Loucy (cell line): ENCODE measurements around the gene SLCO2B1.

Experiments used
- H2AFZ ChIP-seq: fragments of 200-600 bp; sonication (generic); 2 replicates; pipeline ENCODE4 v1.6.0; 2016; ENCODE audit warnings: antibody characterized with exemption, mild to moderate bottlenecking, low read length, moderate library complexity
- H3F3A ChIP-seq: fragments of 200-600 bp; 2 replicates; pipeline ENCODE4 v1.6.0; 2016; ENCODE audit warnings: antibody characterized with exemption, low read depth, mild to moderate bottlenecking
- H3K27me3 ChIP-seq: fragments of 200-600 bp; sonication (generic); 2 replicates; pipeline ENCODE4 v1.6.1; 2014; ENCODE audit warnings: low read length, mild to moderate bottlenecking; ENCODE audit not compliant: insufficient read depth, poor library complexity, severe bottlenecking
- H3K36me3 ChIP-seq: fragments of 200-600 bp; sonication (generic); 2 replicates; pipeline ENCODE4 v1.6.1; 2016; ENCODE audit warnings: low read length; ENCODE audit not compliant: insufficient read depth
- H3K4me1 ChIP-seq: fragments of 200-600 bp; sonication (generic); 2 replicates; pipeline ENCODE4 v1.5.1; 2014; ENCODE audit warnings: low read length, mild to moderate bottlenecking; ENCODE audit not compliant: insufficient read depth, poor library complexity, severe bottlenecking
- H3K4me2 ChIP-seq: fragments of 200-600 bp; sonication (generic); 2 replicates; pipeline ENCODE4 v1.6.0; 2014; ENCODE audit warnings: antibody characterized with exemption, low read length, low read depth, mild to moderate bottlenecking; ENCODE audit not compliant: poor library complexity, severe bottlenecking
- H3K4me3 ChIP-seq: fragments of 200-600 bp; sonication (generic); 2 replicates; pipeline ENCODE4 v1.5.1; 2014; ENCODE audit warnings: low read length, mild to moderate bottlenecking, mixed read lengths; ENCODE audit not compliant: poor library complexity, severe bottlenecking
- H3K79me2 ChIP-seq: fragments of 200-600 bp; sonication (generic); 2 replicates; pipeline ENCODE4 v1.6.1; 2014; ENCODE audit warnings: low read length; ENCODE audit not compliant: insufficient read depth
- H3K9ac ChIP-seq: fragments of 200-600 bp; sonication (generic); 2 replicates; pipeline ENCODE4 v1.6.0; 2014; ENCODE audit warnings: mild to moderate bottlenecking, low read depth, low read length, moderate library complexity; ENCODE audit not compliant: poor library complexity, severe bottlenecking
- H3K9me2 ChIP-seq: fragments of 200-600 bp; sonication (generic); replicated peaks from 2 replicates; pipeline ENCODE4 v1.6.1; 2016; ENCODE audit warnings: low read depth, low read length, mixed read lengths
- H3K9me3 ChIP-seq: fragments of 200-600 bp; sonication (generic); 2 replicates; pipeline ENCODE4 v1.6.1; 2014; ENCODE audit warnings: mild to moderate bottlenecking, antibody characterized with exemption, low read length, low read depth; ENCODE audit not compliant: insufficient read depth
- H4K20me1 ChIP-seq: fragments of 200-600 bp; sonication (generic); 2 replicates; pipeline ENCODE4 v1.6.0; 2014; ENCODE audit warnings: antibody characterized with exemption, low read length, mild to moderate bottlenecking; ENCODE audit not compliant: insufficient read depth, poor library complexity, severe bottlenecking
- EZH2phosphoT487 ChIP-seq: fragments of 200-600 bp; IDR thresholded peaks from 2 replicates; pipeline ENCODE4 v1.6.1; 2018; ENCODE audit warnings: antibody characterized with exemption, mild to moderate bottlenecking, moderate library complexity, borderline replicate concordance
- TF ChIP-seq, protein P1 (sequence below): fragments of 200-600 bp; sonication (generic); conservative IDR thresholded peaks from 2 replicates; pipeline ENCODE4 v1.5.1; 2014; ENCODE audit warnings: mild to moderate bottlenecking, antibody characterized with exemption, low read length

SLCO2B1 gene

DNA sequence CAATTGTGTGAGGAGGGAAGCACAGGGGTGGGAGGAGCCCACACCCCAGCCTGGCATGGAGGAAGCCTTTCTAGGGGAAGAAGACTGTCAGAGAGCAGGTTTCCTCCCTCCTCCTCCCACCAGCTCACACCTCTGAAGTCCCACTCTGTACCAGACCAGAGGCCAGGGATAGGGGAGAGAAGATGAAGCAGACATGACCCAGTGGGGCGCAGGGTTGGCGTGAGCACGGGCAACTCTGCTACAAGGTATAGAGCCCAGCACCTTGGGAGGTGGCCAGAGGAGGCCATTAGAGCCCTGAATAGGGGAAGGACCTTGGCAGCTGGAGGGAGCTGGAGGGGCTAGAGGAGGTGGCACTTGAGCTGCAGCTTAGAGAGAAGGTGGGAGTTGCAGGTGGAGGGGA lies 15.9 kb downstream of the SLCO2B1 start:
- H4K20me1 ChIP-seq = no peaks in the 10 kb centered on the region
- no peak overlapping the region for H2AFZ ChIP-seq
- H3K4me2 ChIP-seq = no peak overlapping the region
- H3K4me3 ChIP-seq = no peak overlapping the region
- no peaks in the 10 kb centered on the region for H3K79me2 ChIP-seq
- no peaks in the 10 kb centered on the region for H3K36me3 ChIP-seq
- no peaks in the 10 kb centered on the region for H3K9me2 ChIP-seq
- no peak overlapping the region for H3K9ac ChIP-seq
- TF ChIP-seq, protein P1, sequence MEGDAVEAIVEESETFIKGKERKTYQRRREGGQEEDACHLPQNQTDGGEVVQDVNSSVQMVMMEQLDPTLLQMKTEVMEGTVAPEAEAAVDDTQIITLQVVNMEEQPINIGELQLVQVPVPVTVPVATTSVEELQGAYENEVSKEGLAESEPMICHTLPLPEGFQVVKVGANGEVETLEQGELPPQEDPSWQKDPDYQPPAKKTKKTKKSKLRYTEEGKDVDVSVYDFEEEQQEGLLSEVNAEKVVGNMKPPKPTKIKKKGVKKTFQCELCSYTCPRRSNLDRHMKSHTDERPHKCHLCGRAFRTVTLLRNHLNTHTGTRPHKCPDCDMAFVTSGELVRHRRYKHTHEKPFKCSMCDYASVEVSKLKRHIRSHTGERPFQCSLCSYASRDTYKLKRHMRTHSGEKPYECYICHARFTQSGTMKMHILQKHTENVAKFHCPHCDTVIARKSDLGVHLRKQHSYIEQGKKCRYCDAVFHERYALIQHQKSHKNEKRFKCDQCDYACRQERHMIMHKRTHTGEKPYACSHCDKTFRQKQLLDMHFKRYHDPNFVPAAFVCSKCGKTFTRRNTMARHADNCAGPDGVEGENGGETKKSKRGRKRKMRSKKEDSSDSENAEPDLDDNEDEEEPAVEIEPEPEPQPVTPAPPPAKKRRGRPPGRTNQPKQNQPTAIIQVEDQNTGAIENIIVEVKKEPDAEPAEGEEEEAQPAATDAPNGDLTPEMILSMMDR = no peak
- TF ChIP-seq EZH2phosphoT487 = no peak
- no peaks in the 10 kb centered on the region for H3F3A ChIP-seq
- no peaks in the 10 kb centered on the region for H3K9me3 ChIP-seq
- no peaks in the 10 kb centered on the region for H3K27me3 ChIP-seq
- H3K4me1 ChIP-seq = no peaks in the 10 kb centered on the region

GRCh38 chr11:75167617-75168016 lies 16.7 kb downstream of the SLCO2B1 start:
- H3K9me2 ChIP-seq = no peaks in the 10 kb centered on the region
- H3K27me3 ChIP-seq = no peaks in the 10 kb centered on the region
- no peaks in the 10 kb centered on the region for H3F3A ChIP-seq
- no peak overlapping the region for H3K9ac ChIP-seq
- no peaks in the 10 kb centered on the region for H3K36me3 ChIP-seq
- H3K4me2 ChIP-seq = no peak overlapping the region
- H4K20me1 ChIP-seq = no peaks in the 10 kb centered on the region
- H3K9me3 ChIP-seq = no peaks in the 10 kb centered on the region
- TF ChIP-seq, protein P1 = no peak
- no peak for TF ChIP-seq EZH2phosphoT487
- no peaks in the 10 kb centered on the region for H3K79me2 ChIP-seq
- no peak overlapping the region for H2AFZ ChIP-seq
- H3K4me3 ChIP-seq = no peak overlapping the region
- no peaks in the 10 kb centered on the region for H3K4me1 ChIP-seq

DNA sequence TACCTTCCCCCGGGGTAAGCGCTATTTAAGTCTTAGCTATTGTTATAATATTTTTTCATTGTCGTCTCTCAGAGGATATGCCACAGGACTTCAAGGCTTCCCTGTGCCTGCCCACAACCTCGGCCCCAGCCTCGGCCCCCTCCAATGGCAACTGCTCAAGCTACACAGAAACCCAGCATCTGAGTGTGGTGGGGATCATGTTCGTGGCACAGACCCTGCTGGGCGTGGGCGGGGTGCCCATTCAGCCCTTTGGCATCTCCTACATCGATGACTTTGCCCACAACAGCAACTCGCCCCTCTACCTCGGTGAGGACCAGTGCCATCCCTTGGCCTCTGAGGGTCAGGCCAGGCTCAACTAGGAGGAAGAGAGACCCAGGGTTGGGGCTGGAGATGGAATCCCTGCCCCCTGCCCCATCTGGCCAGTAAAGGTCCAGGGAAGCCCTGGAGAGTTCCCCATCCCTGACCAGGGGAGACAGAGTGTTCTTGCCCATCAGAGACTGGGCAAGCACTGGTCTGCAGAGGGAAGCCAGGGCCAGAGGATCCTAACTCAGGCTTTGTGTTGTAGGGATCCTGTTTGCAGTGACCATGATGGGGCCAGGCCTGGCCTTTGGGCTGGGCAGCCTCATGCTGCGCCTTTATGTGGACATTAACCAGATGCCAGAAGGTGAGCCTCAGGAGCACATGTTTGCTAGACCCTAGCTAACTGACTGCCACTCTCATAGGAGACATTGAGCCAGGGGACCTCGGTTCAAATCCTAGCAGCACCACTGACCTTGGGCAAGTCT lies 18.4 kb downstream of the SLCO2B1 start:
- no peak overlapping the region for H3K4me3 ChIP-seq
- TF ChIP-seq, protein P1 = no peak
- TF ChIP-seq EZH2phosphoT487 = no peak
- no peaks in the 10 kb centered on the region for H3K27me3 ChIP-seq
- H3K4me2 ChIP-seq = no peak overlapping the region
- H4K20me1 ChIP-seq = no peaks in the 10 kb centered on the region
- H3K36me3 ChIP-seq = no peaks in the 10 kb centered on the region
- H2AFZ ChIP-seq = no peak overlapping the region
- H3F3A ChIP-seq = no peaks in the 10 kb centered on the region
- no peaks in the 10 kb centered on the region for H3K9me3 ChIP-seq
- H3K9ac ChIP-seq = no peak overlapping the region
- H3K9me2 ChIP-seq = no peaks in the 10 kb centered on the region
- no peaks in the 10 kb centered on the region for H3K79me2 ChIP-seq
- H3K4me1 ChIP-seq = no peaks in the 10 kb centered on the region
